ENCODE results near the gene ATXN2. TPM values are rescaled to one million over a fixed set of nuclear protein-coding genes. Genes with fewer than 3 reads are reported as not detected.

The ATXN2 gene
- total and polyA plus RNA-seq, 3 donors from 2014 or later = 61.4 to 165 (median 145) TPM

DNA sequence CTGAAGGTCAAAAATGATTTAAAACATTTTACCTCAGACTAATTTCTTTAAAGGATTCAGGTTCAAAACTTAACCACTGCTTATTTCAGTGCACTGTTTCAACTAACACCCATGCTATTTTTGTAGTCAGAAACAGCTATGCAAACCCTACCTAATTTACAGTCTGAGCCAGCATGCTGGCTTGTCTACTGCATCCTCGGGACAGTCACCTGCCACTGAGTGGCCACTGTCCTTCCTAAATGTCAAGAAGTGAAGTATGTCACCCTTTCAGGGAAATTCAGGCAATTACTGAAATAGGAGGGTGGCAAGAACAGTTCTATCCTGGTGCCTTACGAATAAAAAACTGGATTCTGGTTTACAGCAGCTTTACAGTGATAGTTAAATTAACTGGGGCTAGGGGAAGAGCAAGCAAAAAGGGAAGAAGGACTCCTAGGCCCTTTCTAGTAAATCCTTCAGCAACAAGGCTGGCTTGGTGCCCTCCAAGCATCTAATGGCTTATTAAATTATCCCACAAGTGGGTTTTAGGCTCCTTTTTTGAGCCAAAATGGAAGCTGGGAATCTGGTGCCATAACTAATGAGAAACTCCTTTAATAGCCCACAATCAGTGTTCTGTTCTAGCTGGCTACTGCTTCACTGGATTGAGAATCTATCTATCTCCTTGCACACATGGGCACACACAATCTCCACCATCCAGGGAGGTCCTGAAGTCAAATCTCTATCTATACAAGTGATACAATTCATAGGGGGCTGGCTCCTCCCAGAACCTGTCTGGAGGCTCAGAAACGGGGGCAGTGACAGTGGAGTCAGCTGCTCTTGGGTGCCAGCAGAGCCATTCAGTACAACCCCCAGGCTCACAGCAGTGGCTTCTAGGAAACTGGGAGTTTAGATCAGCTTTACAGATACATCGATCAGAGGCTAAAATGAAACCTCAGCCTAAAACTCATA is 150.0 kb downstream of the ATXN2 start:
- H3K27me3 ChIP-seq = no peaks in the 10 kb centered on the region
- H3K4me1 ChIP-seq = peaks cover 41% of the 10 kb centered on the region
- H3K27ac ChIP-seq = peak overlapping the region in 1 of 2 donors; percentile 56
- intact Hi-C loops (cut with DNase I; ENCODE audit: low total_unique reads) = loop anchor here (5.0 kb wide), 1 partner anchor 52 kb away; no protein-coding TSS in a partner anchor
- H3K36me3 ChIP-seq (ENCODE audit: low read depth, missing control alignments) = no peaks in the 10 kb centered on the region
- no peak for TF ChIP-seq POLR2A (IDR thresholded peaks at IDR 0.05)
- TF ChIP-seq, protein P1, sequence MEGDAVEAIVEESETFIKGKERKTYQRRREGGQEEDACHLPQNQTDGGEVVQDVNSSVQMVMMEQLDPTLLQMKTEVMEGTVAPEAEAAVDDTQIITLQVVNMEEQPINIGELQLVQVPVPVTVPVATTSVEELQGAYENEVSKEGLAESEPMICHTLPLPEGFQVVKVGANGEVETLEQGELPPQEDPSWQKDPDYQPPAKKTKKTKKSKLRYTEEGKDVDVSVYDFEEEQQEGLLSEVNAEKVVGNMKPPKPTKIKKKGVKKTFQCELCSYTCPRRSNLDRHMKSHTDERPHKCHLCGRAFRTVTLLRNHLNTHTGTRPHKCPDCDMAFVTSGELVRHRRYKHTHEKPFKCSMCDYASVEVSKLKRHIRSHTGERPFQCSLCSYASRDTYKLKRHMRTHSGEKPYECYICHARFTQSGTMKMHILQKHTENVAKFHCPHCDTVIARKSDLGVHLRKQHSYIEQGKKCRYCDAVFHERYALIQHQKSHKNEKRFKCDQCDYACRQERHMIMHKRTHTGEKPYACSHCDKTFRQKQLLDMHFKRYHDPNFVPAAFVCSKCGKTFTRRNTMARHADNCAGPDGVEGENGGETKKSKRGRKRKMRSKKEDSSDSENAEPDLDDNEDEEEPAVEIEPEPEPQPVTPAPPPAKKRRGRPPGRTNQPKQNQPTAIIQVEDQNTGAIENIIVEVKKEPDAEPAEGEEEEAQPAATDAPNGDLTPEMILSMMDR (IDR thresholded peaks at IDR 0.05) = no peak
- 70 to 73% methylated on average over 4 of the region's 4 CpGs for WGBS, 2 donors
- peak; percentile 76 for DNase-seq
- no peaks in the 10 kb centered on the region for H3K9me3 ChIP-seq
- no peak overlapping the region for H3K4me3 ChIP-seq

DNA sequence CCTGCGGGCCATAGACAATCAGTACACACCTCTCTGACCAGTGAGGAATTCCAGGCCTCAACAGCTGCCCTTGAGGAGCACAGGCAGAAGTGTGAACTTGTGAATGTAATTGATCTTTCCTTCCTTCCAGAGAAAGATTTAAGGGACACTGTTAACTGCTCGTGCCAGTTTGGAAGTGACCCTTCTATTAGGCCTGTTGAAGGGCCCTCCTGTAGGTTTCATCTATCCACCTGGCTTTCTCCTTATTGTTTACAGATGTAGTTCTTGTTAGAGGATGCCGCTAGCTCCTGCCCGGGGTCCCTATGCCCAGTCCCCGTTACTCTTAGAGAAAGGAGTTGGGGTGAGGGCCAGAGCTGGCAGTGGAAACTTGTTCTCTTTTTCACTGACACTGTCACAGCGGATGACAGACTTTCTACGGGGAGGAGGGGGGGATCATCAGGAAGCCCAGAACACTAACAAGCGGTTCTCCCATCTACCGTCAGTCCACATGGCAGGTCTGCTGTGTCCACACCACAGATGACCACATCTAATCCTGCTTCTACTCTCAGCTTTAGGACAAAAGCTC is 150.8 kb downstream of the ATXN2 start:
- Histone ChIP-seq H3K9me3 (no peaks in the 10 kb centered on the region), H3K27ac (peak overlapping the region in 1 of 2 donors; percentile 56), H3K27me3 (no peaks in the 10 kb centered on the region), H3K4me3 (no peak overlapping the region), H3K36me3 (ENCODE audit: low read depth, missing control alignments) (no peaks in the 10 kb centered on the region), H3K4me1 (peaks cover 41% of the 10 kb centered on the region)
- WGBS, 2 donors = 71 to 91% methylated on average over 9 of the region's 9 CpGs
- TF ChIP-seq POLR2A (IDR thresholded peaks at IDR 0.05) = no peak
- TF ChIP-seq, protein P1 (IDR thresholded peaks at IDR 0.05) = no peak
- DNase-seq = peak; percentile 14
- intact Hi-C loops (cut with DNase I; ENCODE audit: low total_unique reads) = loop anchor here (5.0 kb wide), 1 partner anchor 51 kb away; no protein-coding TSS in a partner anchor

DNA sequence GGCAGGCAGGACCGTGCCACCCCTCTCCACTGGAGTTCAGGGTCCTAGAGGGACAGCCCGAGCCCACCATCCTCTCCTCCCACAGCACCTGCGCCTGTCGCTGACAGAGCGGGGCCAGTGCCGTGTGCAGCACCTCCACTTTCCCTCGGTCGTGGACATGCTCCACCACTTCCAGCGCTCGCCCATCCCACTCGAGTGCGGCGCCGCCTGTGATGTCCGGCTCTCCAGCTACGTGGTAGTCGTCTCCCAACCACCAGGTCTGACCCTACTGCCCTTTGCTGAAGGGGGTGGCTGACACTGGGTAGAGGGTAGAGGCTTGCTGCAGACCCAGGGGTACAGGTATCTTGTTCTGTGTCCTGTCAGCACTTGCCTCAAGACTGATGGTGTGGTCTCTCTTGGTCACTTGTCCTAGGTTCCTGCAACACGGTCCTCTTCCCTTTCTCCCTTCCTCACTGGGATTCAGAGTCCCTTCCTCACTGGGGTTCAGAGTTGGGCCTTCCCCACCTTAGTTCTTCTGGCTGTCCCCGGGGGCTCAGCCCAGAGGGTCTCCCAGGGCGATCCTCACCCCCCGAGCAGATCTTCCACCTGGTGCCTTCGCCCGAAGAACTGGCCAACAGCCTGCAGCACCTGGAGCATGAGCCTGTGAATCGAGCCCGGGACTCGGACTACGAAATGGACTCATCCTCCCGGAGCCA is 151.4 kb downstream of the ATXN2 start:
- Histone ChIP-seq H3K4me3 (no peak overlapping the region), H3K9me3 (no peaks in the 10 kb centered on the region), H3K27ac (no peak overlapping the region), H3K27me3 (no peaks in the 10 kb centered on the region), H3K36me3 (ENCODE audit: low read depth, missing control alignments) (no peaks in the 10 kb centered on the region), H3K4me1 (peaks cover 41% of the 10 kb centered on the region)
- TF ChIP-seq, protein P1 (IDR thresholded peaks at IDR 0.05) = no peak
- TF ChIP-seq POLR2A (IDR thresholded peaks at IDR 0.05) = no peak
- DNase-seq = peak; percentile 14
- intact Hi-C loops (cut with DNase I; ENCODE audit: low total_unique reads) = loop anchor here (5.0 kb wide), 1 partner anchor 50 kb away; no protein-coding TSS in a partner anchor
- 90 to 93% methylated on average over 28 of the region's 28 CpGs for WGBS, 2 donors

DNA sequence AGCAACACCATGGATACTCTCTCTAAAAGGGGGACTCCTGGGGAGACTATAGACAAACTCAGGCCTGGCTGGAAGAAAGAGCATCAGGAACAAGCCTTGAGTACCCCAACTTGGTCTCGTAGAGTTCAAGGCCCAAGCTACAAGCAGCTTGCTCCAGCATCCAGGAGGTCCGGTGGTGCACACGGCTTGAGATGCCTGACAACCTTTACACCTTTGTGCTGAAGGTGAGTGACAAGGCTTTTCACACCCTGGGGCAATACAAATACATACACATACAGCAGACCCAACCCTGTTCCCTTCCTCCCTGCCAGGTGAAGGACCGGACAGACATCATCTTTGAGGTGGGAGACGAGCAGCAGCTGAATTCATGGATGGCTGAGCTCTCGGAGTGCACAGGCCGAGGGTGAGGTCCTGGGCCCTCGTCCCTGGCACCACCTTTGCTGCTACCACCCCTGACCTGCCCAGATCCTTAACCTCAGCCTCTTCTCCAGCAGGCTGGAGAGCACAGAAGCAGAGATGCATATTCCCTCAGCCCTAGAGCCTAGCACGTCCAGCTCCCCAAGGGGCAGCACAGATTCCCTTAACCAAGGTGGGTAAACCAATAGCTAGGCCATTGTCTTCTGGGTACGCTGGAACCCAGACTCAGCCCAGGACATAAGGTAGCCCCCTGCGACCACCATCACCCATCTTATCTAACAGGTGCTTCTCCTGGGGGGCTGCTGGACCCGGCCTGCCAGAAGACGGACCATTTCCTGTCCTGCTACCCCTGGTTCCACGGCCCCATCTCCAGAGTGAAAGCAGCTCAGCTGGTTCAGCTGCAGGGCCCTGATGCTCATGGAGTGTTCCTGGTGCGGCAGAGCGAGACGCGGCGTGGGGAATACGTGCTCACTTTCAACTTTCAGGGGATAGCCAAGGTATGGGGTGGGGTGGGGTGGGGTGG is 152.2 kb downstream of the ATXN2 start:
- intact Hi-C loops (cut with DNase I; ENCODE audit: low total_unique reads) = loop anchor here (5.0 kb wide), 1 partner anchor 50 kb away; no protein-coding TSS in a partner anchor
- H3K27ac ChIP-seq = peak overlapping the region in 1 of 2 donors; percentile 72

More for the DNA sequence above, 152.2 kb downstream of the ATXN2 start:
- H3K4me3 ChIP-seq = no peak overlapping the region
- peaks cover 41% of the 10 kb centered on the region for H3K4me1 ChIP-seq
- H3K27me3 ChIP-seq = no peaks in the 10 kb centered on the region
- H3K36me3 ChIP-seq (ENCODE audit: low read depth, missing control alignments) = no peaks in the 10 kb centered on the region
- H3K9me3 ChIP-seq = no peaks in the 10 kb centered on the region
- TF ChIP-seq POLR2A (IDR thresholded peaks at IDR 0.05) = no peak
- TF ChIP-seq, protein P1 (IDR thresholded peaks at IDR 0.05) = no peak
- DNase-seq = peak; percentile 12
- 88 to 90% methylated on average over 9 to 20 of the region's 20 CpGs for WGBS, 2 donors
